KBM-7 (cell line): ENCODE measurements around the gene ACSS1.

Experiments
- DNase-seq: peaks from one replicate; pipeline ENCODE4 v3.0.0-alpha.2; 2015
- in situ Hi-C: fragments of 300-500 bp; cut with MboI; formaldehyde crosslinking; loops from 2 replicates; pipeline ENCODE4 v1.14.3; 2020; ENCODE audit warnings: low sequenced_read_pairs, low pct_unique_long_range_greater_than_20kb, mixed read lengths

ACSS1 gene

DNA sequence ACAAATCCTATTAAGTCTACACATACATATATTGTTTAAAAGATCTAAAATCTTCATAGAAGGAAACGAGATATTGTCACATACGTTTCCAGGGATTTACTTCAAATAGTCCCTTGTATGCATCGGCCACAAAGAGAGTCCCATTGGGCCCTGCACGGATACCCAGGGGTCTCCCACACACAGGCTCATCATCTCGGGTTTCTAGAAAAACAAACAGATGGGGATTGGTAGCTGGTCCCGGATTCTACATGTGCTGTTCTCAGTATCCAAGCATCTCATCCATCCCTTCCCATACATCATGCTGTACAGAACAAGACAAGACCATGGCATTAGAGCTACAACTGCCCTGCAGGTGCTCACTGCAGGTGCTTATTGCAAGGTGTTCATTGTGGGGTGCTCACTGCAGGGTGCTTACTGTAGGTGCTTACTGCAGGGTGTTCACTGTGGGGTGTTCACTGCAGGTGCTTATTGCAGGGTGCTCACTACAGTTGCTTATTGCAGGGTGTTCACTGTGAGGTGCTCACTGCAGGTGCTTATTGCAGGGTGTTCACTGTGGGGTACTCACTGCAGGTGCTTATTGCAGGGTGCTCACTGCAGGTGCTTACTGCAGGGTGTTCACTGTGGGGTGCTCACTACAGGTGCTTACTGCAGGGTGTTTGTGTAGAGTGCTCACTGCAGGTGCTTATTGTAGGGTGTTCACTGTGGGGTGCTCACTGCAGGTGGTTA is 86.4 kb downstream of the ACSS1 start:
- DNase-seq = no peak
- in situ Hi-C loops = no loop called here

- peak; percentile 42 for DNase-seq
- in situ Hi-C loops = no loop called here
Observed at GRCh38 chr20:24970754-24971153, 87.2 kb downstream of the ACSS1 start.

DNA sequence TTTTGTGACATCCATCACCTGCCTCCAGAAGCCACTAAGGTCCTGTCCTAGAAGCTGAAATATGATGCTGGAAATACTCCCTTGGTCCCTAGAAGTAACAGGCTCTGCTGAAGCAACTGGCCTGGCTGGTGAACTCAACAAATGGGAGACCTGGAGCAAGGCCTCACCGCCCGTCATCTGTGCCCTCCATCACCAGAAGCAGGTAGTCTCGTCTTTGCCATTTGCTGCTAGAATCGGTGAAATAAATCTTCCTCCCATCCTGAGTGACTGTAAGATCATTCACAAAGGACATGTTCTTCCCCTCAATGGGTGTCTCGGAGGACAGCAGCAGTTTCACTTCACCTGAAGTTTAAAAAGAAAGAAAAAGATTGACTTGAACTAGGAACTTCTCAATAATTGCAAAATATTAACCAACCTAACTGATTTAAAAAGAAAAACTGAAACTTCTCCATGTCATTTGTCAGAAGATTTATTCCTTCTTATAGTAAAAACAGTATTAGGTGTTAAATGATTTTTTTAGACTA is 87.8 kb downstream of the ACSS1 start:
- in situ Hi-C loops = no loop called here
- DNase-seq = no peak

GRCh38 chr20:24969186-24970029 is 88.5 kb downstream of the ACSS1 start:
- in situ Hi-C loops = no loop called here
- DNase-seq = no peak

- DNase-seq = no peak
- in situ Hi-C loops = no loop called here
Observed at GRCh38 chr20:24968278-24968800, 89.6 kb downstream of the ACSS1 start.

- DNase-seq = no peak
- in situ Hi-C loops = no loop called here
Observed at GRCh38 chr20:24966317-24967012, 91.5 kb downstream of the ACSS1 start.

DNA sequence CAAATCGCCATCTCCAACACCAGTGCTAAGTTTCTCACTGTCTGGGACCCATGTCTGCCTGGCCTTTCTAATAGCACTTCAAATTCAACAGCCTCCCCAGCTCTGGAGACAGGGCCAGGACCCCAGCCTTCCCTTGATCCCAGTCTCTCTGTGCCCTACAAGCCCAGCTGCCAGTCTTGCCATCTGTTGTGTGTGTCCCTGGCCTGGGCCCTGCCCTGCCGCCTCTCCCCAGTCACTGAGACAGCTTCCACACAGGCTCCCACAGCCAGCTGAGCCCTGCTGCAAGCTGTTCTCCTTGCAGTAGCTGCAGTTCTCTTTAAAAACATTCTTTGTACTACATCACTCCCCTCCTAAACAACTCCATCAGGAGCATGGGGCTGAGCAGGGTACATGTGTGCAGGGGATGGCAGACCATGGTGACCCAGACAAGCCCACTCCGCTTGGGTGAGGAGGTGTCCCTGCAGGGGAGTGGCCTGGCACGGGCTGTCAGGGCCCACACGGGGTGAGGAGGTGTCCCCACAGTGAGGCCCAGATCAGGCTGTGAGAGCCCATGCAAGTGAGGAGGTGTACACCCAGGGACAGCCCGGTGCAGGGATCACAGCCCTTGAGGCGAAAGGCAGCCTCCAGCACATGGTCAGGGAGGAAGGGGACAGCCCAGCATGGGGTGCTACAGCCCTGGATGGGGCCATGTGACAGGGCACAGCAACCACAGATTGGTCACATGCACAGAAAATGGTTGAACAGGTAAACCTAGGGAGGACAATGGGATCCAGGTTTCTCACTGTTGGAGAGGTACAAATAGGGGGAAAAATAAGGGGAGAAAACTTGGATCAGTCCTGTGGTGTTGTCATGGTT is 92.6 kb downstream of the ACSS1 start:
- no peak for DNase-seq
- in situ Hi-C loops = no loop called here

GRCh38 chr20:24964506-24964840 is 93.5 kb downstream of the ACSS1 start:
- no peak for DNase-seq
- in situ Hi-C loops = no loop called here

DNA sequence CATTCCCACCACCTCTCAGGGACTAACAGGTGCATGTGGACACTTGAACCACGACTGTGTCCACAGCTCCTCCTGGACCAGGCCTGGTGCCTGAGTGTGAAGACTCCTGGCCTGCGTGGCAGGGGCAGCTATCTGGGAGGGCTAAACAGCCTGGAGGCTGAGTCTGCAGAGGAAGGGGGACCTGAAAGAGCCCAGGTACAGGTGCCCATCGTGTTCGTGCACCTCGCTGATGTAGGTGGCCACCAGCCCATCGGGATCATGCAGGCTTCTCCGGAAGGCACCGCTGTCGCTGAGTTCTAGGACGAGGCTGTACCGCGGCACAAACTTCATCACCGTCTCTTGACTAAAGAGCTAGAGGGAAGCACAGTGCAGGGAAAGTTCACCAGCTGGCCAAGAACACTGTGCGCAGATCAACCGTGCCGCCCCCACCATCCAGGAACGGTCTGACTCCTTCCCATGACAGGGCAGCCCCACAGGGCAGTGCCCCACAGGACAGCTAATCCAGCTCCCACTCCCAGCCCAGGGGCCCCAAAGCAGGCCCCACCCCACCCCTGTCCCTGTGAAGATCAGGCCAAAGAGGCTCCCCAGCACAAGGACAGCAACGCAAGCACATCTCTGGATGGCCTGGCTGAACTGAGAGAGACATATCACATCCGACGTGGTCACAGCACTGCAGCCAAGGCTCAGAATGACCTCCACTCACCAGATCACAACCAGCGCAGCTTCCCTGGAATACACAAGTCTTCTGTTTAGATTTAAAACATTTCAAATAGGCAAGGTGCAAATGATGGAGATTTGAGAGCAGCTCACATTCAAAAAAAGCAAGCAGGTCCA is 94.0 kb downstream of the ACSS1 start:
- DNase-seq = no peak
- in situ Hi-C loops = no loop called here

- in situ Hi-C loops = no loop called here
- no peak for DNase-seq
Observed at GRCh38 chr20:24962510-24962909, 95.4 kb downstream of the ACSS1 start.

GRCh38 chr20:24962182-24962492 is 95.8 kb downstream of the ACSS1 start:
- in situ Hi-C loops = no loop called here
- DNase-seq = no peak

DNA sequence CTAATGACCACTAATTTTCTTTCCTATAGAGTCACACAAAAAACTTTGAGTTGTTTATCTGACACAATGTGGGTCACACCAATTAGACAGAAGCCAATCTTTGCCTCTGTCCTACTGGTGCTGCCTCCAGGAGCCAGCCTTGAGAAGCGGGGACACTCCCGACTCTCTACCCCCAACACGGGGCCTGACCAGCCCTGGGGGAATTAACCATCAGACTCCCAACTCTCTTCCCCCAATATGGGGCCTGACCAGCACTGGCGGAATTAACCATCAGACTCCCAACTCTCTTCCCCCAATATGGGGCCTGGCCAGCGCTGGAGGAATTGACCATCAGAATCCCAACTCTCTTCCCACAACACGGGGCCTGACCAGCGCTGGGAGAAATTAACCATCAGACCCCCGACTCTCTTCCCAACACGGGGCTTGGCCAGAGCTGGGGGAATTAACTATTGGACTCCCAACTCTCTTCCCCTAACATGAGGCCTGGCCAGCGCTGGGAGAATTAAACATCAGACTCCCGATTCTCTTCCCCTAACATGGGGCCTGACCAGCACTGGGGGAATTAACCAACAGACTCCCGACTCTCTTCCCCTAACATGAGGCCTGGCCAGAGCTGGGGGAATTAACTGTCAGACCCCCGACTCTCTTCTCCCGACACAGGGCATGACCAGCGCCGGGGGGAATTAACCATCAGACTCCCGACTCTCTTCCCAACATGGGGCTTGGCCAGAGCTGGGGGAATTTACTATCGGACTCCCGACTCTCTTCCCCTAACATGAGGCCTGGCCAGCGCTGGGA is 96.4 kb downstream of the ACSS1 start:
- no peak for DNase-seq
- in situ Hi-C loops = no loop called here

- DNase-seq = no peak
- in situ Hi-C loops = no loop called here
Observed at GRCh38 chr20:24960861-24961260, 97.1 kb downstream of the ACSS1 start.

- no peak for DNase-seq
- in situ Hi-C loops = no loop called here
Observed at GRCh38 chr20:24960302-24960801, 97.6 kb downstream of the ACSS1 start.

DNA sequence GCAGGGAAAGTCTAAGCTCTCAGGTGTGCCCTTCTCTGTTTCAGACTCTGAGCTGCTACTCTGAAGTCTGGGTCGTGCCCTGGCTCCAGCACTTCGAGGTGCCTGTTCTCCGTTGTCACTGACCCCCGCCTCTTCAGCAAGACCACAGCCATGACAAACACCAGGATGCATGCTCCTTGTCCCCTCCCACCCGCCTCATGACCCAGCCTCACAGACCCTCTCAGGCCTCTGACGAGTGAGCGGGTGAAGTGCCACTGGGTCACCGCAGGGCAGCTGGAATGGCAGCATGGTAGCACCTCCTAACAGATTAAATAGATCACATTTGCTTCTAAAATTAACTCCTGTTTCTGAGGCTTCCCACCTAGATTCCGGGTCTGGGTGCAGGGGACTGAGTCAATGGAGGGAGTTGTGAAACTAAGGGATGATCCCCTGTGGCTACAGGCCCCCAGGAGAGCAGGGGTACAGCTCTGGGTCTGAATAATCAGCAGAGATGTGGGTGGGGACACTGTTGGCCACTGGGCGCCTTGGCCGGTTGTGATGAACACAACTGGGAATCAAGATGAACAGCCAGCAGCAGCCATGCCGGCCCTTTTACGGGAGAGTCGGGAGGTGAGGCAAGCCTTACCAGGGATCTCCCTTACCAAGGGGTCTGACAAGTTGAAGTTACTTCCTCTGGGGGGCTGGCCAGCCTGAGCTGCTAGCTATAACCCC is 98.2 kb downstream of the ACSS1 start:
- no peak for DNase-seq
- in situ Hi-C loops = no loop called here

DNA sequence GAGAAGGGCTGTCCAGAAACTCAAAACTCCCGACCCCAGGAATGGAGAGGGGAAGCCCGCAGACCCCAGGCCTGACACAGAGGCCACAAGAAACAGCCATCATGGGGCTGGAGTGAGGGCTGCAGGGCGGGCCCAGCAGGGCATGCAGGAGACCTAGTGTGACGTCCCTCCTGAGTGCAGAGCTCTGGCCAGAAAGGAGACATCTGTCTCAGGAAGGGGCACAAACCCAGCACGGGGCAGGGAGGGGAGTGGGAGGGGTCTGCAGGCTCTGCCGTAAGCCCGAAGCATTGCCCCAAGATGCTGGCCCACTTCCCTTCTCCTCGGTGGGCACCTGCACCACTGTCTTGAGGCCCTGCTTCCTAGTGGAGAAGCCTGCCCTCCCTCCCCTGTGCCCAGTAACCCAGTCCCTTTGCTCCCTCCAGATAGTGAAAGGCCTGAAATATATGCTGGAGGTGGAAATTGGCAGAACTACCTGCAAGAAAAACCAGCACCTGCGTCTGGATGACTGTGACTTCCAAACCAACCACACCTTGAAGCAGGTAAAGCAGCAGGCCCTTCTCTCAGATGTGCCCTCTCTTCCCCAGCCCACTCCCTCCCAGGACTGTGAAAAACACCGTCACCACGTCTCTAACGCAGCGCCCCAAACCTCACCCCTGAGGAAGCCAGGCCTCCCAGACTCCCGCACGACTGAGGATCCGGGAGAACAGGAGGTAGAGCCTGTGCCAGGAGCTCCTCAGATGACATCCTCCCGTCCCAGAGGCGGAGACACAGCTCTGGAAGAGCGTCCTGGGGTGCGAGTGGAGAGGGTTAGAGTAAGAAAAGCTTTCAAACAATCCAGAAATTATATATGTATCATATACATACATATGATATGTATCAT is 99.2 kb downstream of the ACSS1 start:
- in situ Hi-C loops = no loop called here

More for the DNA sequence above, 99.2 kb downstream of the ACSS1 start:
- no peak for DNase-seq
